Frontal cortex (tissue), 4 donors: ENCODE data around the gene LLGL1. TPM values are rescaled to one million over a fixed set of nuclear protein-coding genes. Genes with fewer than 3 reads are reported as not detected.

Source experiments
- DNase-seq, 2 donors: peaks; one replicate each; pipeline ENCODE4 v3.0.0; 2012; ENCODE audit warnings: low spot score in 2 of 2
- FAIRE-seq: peaks from 2 replicates; lab custom pipeline; 2012; peaks lifted over from hg19 to GRCh38; lab: Jason Lieb, UNC
- total RNA-seq: library from RNA; depleted of rRNA; stranded (reverse); fragments of >200 nt; gene quantifications from one replicate; pipeline ENCODE4 v1.2.3, GENCODE V29; 2014
- donor health status: control.
- donor health status: control.
- donor health status: control.

The LLGL1 gene
- total RNA-seq, 1 donor from 2014 or later, result 30.2 TPM

DNA sequence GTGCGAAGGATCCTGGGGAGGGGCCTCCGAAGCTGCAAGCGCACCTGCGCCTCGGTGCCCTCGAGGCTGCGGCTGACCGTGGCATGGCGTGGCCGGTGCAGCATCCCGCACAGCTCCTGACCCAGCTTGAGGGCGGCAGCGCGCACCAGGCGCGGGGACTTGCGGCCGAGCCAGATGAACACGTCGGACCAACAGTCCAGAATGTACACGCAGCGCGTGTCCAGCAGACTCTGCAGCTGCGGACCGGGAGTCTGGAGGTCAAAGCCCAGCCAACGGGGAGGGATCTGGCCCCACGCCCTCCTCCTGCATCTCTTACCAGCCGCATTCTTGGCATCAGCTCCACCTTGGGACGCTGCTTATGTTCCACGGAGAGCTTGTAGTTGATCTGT is 22.2 kb downstream of the LLGL1 start:
- FAIRE-seq, result no peak
- peak; percentile 55 to 76 for DNase-seq

DNA sequence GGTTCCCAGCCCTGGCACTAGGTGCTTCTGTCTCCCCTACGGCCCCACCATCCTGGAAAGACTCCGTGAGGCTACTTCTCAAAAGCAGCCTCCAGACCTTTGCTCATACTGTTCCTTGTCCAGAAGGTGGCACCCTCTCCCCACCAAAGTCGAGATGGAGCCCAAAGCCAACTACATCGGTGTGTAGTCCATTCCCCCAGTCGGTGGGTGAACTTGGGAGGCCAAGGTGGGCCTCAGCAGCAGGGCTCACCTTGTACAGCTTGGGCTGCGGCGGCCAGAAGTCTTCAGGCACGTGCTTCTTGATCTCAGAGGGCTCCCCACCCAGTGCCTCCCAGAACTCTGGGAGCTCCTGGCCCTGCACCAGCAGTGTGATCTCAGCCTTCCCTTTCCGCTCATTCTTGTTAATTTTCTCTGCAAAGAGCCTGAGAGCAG is 22.9 kb downstream of the LLGL1 start:
- FAIRE-seq, result no peak
- DNase-seq, result peak; percentile 87 to 92

DNA sequence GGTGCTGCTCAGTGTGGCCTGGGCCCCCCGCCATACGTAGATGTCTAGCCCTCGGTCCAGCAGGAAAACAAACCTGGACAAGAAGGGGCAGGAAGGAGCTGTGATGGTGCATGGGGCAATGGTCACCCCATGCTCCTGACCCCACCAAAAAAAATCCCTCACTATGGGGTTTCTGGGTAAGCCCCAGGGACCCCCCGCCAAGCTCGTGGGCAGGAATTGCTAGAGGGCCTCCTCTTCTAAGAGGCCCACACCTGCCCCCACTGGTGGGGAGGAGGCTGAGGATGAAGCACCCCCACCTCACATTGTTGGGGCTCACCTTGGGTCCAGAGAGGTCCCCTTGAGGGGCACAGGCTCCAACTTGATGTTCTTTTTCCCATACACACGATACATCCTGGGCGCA is 23.4 kb downstream of the LLGL1 start:
- DNase-seq, result no peak
- FAIRE-seq, result no peak

DNA sequence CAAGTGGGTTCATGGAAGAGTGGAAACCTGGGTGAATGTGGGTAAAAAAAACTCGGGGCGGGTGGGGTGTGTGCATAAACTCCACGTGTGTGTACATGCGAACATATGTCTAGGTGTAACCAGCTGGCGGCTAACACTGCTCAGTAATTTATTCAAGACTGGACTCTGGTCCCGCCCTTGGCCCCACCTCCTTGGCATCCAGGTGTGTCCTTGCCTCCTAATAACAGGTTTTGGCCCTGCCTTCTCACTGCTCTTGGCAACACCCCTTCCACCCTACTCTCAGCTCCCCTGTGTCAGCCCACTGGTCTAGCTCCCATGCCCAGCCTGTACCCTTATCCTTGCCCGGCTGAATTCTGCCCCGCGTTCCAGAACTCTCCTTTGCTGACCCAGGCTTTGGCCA is 24.8 kb downstream of the LLGL1 start:
- DNase-seq (no peak), FAIRE-seq (no peak)

DNA sequence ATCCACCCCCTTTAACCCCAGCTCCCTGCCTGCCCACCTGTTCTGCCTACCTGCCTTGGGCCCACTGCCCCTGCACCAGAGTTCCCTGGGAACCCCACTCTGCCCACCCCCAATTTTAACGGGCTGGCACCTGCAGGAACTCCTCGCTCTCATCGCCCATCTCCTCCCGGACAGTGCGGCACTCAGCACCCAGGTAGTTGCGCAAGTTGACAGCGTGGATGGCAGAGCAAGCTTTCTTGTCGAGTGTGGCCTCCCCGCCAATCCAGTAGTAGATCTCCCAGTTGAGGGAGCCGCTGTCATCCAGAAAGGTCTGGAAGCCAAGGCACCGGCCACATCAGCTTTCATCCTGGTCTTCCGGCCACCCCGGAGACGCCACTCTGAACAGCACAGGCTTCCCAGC is 25.3 kb downstream of the LLGL1 start:
- FAIRE-seq (no peak), DNase-seq (no peak)

DNA sequence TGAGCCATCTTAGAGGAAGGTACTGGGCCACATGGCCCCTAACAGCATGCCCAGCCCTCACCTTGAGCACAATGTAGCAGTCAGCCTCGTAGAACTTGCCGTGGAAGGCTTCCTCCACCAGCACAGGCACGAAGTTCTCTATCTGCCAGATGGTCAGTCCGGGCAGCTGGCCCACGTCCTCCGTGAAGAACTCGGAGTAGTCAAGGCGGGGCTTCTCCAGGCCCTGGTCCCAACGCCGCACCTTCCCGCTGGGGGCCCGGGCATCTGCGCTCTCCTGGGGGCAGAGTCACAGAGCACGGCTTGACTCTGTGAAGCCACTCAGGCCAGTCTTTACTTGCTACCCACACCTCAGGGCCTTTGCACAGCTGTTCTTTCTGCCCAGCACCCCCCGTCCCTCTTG is 25.8 kb downstream of the LLGL1 start:
- no peak for FAIRE-seq

DNA sequence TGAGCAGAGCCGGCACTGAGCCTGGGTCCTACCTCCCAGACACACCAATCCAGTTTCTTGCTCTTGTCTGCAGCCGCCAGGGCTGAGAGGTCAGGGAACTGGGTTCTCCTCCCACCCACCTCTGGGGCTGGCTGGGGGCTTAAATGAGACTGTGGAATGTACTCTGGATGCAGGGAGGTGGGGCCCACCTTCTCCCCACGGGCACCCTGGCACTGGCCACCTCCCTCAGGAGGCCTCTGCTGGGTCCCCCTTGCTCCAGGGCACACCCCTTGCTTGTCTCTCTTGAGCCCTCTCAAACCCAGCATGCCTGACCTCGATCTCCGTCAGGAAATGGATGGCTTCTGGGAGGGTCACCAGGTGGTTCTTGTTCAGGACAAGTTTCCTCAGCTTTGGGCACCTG is 26.7 kb downstream of the LLGL1 start:
- no peak for DNase-seq
- FAIRE-seq, result no peak

More for the DNA sequence above, 25.8 kb downstream of the LLGL1 start:
- DNase-seq, result no peak

DNA sequence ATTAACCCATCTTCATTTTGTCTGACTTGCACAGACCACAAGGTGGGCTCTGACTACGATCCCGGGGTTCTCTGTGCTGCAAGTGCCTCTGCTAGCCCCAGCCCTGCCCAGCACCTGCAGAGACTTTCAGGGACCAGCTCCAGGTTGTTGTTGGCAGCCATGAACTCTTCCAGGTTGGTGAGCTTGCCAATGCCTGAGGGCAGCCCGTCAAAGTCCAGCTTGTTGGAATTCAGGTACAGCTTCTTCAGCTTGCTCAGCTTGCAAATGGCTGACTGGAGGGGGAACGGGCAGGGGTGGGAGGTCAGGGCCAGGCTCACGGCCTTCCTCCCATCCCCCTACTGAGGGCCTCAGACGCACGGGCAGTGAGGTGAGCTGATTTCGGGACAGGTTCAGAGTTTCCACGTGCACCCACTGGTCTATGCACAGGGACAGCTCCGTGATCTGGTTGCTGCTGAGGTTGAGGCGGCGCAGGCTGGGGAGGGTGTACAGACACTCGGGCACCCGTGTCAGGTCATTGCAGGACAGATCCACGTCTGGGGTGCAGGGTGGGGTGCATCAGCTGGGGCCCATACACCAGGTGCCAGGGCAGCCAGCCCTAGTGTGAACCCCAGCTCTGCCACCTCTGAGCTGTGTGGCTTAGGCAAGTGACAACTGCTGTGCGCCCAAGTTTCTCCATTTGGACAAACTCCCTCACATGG is 27.9 kb downstream of the LLGL1 start:
- DNase-seq, result no peak
- FAIRE-seq, result no peak

DNA sequence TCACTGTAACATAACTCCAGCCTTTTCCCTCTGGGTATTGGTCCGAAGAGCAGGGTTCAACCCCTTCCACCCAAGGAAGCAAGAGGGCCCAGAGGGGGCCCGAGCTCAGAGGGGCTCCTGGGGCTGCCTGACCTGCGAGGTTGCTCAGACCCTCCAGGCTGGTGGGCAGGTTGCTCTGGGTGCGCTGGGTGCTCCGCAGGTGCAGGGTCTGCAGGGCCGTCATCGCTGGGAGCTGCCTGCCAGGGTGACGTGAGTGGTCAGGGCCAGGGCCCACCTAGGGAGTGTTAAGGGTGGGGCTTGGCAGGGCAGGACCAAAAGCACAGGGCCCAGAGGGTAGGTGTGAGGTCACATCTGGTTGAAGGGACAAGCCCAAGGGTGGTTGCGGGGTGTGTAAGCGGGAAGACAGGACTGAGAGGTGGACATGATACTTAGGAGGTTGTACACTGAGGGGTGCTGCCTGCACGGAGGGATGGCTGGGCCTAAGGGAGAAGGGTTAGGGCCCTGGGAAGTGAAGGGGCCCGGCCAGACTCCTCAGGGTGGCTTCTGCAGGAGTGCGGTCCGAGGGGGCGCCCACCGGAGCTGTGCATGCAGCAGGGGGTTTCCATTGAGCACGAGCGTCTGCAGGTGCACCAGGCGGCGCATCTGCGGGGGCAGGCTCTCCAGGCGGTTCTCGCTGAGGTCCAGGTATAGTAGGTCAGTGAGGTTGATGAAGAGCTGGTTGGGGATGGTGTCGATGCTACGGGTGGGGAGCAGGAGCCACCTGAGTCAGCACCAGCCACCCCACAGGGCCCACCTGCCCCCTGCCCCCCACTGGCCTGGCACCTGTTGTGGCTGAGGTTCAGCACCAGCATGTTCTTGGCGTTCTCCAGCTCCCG is 28.7 kb downstream of the LLGL1 start:
- FAIRE-seq (no peak), DNase-seq (no peak)

DNA sequence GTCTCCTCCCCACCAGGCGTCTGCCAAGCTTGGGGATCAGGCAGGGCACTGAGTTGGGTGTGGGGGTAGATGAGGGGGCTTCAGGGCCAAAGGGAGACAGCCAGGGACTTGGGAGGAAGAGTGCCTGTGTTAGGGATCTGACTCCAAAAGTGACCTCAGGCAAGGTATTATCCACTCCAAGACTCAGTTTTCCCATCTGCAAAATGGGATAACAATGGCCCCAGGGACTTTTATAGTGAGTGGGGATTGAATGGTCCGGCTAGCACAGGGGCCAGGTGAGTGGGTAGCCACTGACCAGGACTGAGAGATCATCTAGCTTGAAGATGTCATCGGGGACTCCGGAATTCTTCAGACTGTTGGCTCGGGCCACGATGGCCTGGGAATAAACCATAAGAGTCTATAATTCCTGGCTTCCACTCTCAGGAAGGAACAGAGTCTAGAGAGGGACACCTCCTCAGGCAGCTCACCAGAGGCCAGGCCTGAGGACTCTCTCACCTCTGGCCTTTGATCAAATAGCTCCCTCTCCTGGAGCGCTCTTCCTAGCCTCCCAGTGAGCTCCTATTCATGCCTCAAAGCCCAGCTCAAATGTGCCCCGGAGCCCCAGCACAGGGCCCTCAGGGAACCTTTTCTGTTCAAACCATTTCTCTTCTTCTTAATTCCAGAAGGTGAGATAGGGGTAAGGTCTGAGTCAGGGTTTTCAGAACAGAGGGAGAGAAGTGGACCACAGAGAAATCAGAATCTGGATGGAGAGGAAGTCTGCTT is 29.6 kb downstream of the LLGL1 start:
- DNase-seq (no peak), FAIRE-seq (no peak)

DNA sequence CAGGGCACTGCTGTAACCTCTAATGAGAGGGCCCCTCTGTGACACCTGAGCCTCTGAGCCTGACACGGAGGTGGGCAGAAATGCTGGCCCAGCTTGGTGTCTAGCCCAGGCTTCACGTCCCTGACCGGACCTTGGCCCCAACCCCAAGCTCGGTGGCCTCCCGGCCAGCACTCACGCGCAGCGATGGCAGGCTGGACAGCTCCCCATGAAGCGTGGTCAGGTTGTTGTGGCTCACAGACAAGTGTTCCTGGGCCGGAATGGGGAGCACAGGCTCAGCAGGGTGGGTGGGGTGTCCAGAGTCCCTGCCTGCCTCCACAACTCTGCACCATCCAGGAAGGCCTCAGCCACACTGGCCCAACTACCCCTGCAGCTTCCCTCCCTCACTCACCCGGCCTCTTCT is 30.9 kb downstream of the LLGL1 start:
- FAIRE-seq, result no peak
- no peak for DNase-seq

DNA sequence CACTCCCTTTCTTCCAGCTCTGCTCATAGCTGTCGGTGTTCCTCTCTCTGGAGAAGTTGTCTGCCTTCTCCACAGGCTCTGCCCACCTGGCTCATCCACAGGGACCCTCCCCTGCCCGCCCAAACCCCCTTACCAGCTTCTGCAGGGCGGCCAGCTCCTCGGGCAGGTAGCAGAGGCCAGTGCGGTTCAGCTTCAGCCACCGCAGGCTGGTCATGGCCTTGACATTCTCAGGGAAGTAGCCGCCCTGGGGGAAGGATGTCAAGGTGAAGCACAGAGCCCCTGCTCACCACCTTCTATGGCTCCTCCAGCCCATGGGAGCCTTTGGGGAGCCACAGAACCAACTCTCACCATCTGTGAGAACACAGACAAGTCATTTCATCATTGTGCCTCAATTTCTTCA is 31.3 kb downstream of the LLGL1 start:
- no peak for DNase-seq
- FAIRE-seq, result no peak

DNA sequence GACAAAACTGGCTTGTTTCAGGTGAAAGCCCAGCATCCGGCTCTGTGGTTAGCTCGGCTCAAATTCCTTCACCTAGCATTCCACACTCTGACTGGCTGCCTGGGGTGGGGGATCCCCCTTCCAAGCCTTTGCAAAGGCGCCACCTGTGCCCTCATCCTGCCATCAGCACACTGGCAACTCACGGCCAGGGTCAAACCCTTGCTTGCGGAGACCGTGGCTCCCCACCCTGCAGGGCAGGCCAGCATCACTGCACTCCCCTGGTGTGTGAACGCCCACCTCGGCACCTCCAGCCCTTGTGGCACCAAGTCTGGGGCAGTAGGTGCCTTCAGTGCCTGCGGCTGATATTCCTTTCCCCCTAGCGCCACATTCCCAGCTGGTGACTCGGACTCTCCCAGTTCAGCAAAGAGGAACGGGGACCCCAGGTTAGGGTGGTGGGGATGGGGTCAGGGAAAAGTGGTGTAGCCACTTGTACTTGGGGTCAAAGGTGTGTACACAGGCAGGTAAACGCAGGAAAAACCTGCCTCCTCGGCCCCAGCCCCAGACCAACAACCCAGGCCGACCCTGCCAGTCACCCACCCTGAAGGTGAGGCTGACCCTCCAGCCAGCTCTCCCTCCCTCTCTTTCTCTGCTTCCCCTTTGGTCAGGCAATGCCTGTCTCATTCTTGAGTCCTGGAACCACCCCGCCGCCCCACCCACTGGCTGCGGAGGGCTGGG is 32.0 kb downstream of the LLGL1 start:
- FAIRE-seq (no peak), DNase-seq (no peak)

DNA sequence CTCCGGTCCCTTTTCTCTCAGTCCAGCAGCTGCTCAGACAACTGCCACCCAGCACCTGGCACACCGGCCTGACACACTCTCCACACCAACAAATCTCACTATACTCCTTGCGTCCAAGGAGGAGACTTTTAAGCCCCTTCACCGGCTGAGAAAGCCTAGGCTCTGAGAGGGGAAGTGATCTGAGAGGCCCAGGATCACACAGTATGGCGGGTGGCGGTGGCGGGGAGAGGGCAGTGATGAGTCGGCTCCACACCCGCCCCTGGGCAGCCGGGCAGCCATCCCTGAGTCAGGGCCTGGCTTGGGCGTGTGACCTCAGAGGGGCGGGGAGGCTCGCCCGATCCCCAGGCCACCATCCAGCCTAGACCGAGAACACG is 32.5 kb downstream of the LLGL1 start:
- DNase-seq, result peak; percentile 77 to 82
- no peak for FAIRE-seq

DNA sequence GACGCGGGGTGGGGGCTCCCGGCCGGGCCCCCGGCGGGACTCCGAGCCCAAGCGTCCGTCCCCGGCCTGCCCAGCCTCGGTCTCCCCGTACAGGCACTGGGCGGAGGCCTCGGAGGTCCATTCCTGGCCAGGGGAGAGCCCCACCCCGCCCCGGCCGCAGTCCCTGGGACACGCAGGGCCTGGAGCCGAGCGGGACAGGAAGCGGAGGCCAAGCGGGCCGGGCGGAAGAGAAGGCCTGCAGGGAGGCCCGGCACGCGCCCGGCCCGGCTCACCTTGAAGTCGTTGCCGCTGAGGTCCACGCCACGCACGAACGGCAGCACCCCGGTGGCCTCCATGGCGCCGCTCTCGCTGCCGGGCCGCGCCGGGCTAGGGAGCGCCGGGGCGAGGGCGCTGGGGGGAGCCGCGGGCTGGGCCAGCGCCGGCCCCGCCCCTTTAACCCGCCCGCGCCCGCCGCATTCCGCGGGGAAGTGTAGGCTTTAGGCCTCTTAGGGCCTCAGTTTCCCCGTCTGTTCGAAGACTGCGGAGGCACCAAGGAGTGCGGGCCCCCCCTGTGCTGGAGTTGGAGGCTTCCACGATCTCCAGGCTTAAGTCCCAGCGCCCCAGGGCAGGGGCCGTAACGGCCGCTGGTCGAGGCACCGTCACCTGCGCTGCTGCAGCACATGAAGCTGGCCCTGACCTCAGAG is 33.1 kb downstream of the LLGL1 start, which contains the start of gene FLII:
TSS of gene FLII (minus strand) at position 383 of the 683 bp plus-strand sequence. CDS start at position 335, 48 bp downstream.
- DNase-seq, result peak; percentile 83 to 89
- FAIRE-seq, result no peak

DNA sequence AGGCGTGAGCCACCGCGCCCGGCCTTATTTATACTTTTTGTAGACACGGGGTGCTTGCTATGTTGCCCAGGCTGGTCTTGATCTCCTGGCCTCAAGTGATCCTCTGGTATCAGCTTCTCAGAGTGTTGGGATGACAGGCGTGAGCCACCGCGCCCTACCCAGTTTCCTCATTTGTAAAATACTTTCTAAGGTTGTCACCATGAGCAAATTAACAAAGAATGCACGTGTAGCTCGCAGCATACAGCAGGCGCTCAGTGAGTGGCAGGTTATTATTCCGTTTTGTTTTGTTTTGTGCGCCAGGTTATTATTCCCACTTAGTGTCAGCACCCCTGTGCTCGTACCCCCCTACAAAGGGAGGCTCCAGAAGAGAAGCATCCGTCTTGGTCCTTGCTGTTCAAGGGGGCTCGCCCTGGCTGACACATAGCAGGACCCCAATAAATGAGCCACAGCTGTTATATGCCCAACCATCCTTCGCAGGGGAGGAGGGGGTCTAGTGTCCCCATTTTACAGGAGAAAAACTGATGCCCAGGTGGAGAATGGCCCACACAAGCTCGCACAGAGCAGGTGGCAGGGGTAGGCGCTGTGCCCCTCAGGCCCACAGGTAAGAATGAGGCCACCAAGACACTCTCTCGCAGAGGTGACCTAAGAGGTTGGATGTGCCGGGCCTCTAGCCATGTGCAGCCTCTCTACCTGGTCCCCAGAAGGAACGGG is 34.3 kb downstream of the LLGL1 start:
- DNase-seq, result no peak
- FAIRE-seq, result no peak

DNA sequence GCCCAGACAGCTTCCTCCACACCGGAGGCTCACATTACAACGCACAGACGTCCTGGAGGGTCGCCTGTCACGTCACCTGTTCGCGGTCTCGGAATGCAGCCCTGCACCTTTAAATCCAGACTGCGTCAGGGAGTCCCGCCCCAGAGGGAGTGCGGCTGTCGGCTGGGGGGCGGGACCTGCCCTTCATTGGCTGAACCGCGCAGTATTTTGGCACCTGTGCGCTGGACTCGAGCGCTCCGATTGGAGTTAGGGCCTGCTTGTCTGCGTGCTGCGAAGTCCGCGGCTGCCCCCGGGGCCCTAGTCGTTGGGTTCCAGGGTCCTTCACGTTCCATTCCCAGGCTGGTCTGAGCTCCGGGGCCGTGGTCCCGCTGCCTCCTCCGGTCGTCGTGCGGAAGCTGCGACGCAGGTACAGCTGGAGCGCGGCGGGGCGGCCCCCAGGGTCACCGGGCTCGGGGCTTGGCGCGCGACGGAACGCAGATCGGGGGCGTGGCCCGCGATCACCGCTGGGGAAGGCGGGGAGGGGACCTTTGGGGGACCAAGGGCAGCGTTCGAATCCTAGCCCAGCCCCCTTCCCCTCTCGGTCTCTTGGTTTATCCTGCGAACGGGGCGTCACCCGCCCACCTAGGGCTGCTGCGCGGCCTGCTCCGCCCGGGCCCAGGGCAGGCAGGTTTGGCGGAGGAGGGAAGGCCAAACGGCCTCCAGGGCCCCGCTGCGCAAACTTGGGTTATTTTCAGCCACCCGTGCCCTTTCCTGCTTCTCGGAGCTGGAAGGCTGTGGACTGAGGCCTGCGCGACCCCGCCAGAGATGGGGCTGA is 35.1 kb downstream of the LLGL1 start, which contains the start of gene MIEF2:
TSS of gene MIEF2 (plus strand) at position 331 of the 814 bp plus-strand sequence. CDS start 2,059 bp downstream, outside the sequence.
- peak; percentile 99 for DNase-seq
- FAIRE-seq, result peak; percentile 75

DNA sequence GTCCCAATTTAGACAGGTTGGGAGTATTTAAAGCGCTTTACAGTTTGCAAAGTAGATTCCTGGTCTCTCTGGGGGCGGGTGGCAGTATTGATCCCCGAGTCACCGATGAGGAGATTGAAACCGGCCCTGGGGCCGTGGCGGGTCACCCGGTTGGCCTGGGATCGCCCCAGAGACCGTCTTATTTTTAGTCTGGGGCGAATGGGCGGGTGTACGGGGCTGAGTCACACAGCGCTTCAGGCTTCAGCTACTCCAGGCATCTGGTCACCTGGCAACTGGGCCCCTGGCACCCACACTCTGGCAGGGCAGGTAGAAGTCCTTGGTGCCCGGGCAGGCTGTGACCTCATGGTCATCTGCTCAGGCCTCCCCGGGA is 35.7 kb downstream of the LLGL1 start:
- DNase-seq, result peak in 1 of 2 donors; percentile 86
- no peak for FAIRE-seq
